HEK293 (cell line): Measurements from ENCODE around the gene RNF214.

Source experiments
- CTCF ChIA-PET: fragments of 350-600 bp; formaldehyde crosslinking; extraction: SDS; loops from one replicate; lab custom pipeline; 2021; ENCODE audit warnings: antibody characterized with exemption; lab: Yijun Ruan, JAX
- POLR2A ChIA-PET: fragments of 300-600 bp; formaldehyde crosslinking; extraction: SDS; loops from one replicate; lab custom pipeline; 2020; ENCODE audit warnings: antibody characterized with exemption, inconsistent platforms; lab: Yijun Ruan, JAX
- H3K27ac ChIP-seq: fragments of 200-500 bp; sonication (Bioruptor generic); 2 replicates; pipeline ENCODE4 v1.5.1; 2014; ENCODE audit warnings: low read depth, low read length, control low read depth, inconsistent platforms; ENCODE audit errors: extremely low read depth
- H3K36me3 ChIP-seq, 2 experiments: fragments of 200-500 bp in 1 of 2; sonication (Bioruptor generic) in 1 of 2; 1 replicate in 1 of 2; 2 replicates in 1 of 2; pipeline ENCODE4 v1.5.1; 2014 to 2017; ENCODE audit warnings: inconsistent platforms in 2 of 2, low read length in 2 of 2; ENCODE audit not compliant: control insufficient read depth in 2 of 2, insufficient read depth in 1 of 2
- H3K4me1 ChIP-seq: fragments of 200-500 bp; sonication (Bioruptor generic); 2 replicates; pipeline ENCODE4 v1.5.1; 2014; ENCODE audit warnings: mild to moderate bottlenecking, low read length, inconsistent platforms; ENCODE audit not compliant: control insufficient read depth, insufficient read depth
- H3K4me3 ChIP-seq: 2 replicates; pipeline ENCODE4 v1.5.1; 2011; ENCODE audit warnings: low read depth, mild to moderate bottlenecking, control low read depth, low read length, moderate library complexity
- H3K9me3 ChIP-seq: fragments of 200-500 bp; sonication (Bioruptor generic); 2 replicates; pipeline ENCODE4 v1.5.1; 2014; ENCODE audit warnings: low read depth, low read length, inconsistent platforms; ENCODE audit not compliant: control insufficient read depth, insufficient read depth
- FEZF1 ChIP-seq: fragments of 450-650 bp; formaldehyde crosslinking; IDR thresholded peaks from 2 replicates; pipeline ENCODE4 v1.5.1; 2016; ENCODE audit warnings: missing biosample characterization, missing genetic modification characterization
- GLIS1 ChIP-seq: fragments of 450-650 bp; formaldehyde crosslinking; IDR thresholded peaks from 2 replicates; pipeline ENCODE4 v1.5.1; 2016; ENCODE audit warnings: missing biosample characterization, missing genetic modification characterization
- MEIS1 ChIP-seq: sonication (generic); formaldehyde crosslinking; IDR thresholded peaks from 2 replicates; pipeline ENCODE4 v1.8.1; 2022; ENCODE audit warnings: missing genetic modification reagents, mild to moderate bottlenecking, borderline replicate concordance
- ZBTB17 ChIP-seq: fragments of 450-650 bp; formaldehyde crosslinking; IDR thresholded peaks from 2 replicates; pipeline ENCODE4 v1.5.1; 2016; ENCODE audit warnings: missing biosample characterization, missing genetic modification characterization
- ZIC2 ChIP-seq: fragments of 450-650 bp; formaldehyde crosslinking; IDR thresholded peaks from 2 replicates; pipeline ENCODE4 v1.5.1; 2016; ENCODE audit warnings: missing biosample characterization, missing genetic modification characterization
- ZNF121 ChIP-seq: fragments of 450-650 bp; formaldehyde crosslinking; IDR thresholded peaks from 2 replicates; pipeline ENCODE4 v1.5.1; 2016; ENCODE audit warnings: missing biosample characterization, missing genetic modification characterization
- ZNF248 ChIP-seq: fragments of 450-650 bp; formaldehyde crosslinking; IDR thresholded peaks from 2 replicates; pipeline ENCODE4 v1.5.1; 2017; ENCODE audit warnings: missing biosample characterization, missing genetic modification characterization
- ZNF274 ChIP-seq, 2 experiments: fragments of 200-500 bp in 1 of 2; fragments of 450-650 bp in 1 of 2; sonication (Bioruptor generic) in 1 of 2; formaldehyde crosslinking in 1 of 2; IDR thresholded peaks; 2 replicates each; pipeline versions ENCODE4 v1.5.1 to v1.6.1; 2014 to 2016; ENCODE audit warnings: borderline replicate concordance in 1 of 2, inconsistent platforms in 1 of 2, low read length in 1 of 2, missing biosample characterization in 1 of 2, missing genetic modification characterization in 1 of 2
- ZNF404 ChIP-seq: fragments of 450-650 bp; formaldehyde crosslinking; IDR thresholded peaks from 2 replicates; pipeline ENCODE4 v1.5.1; 2017; ENCODE audit warnings: missing biosample characterization, missing genetic modification characterization
- ZNF623 ChIP-seq: fragments of 450-650 bp; formaldehyde crosslinking; IDR thresholded peaks from 2 replicates; pipeline ENCODE4 v1.5.1; 2016; ENCODE audit warnings: missing biosample characterization, missing genetic modification characterization
- ZNF629 ChIP-seq: fragments of 450-650 bp; formaldehyde crosslinking; IDR thresholded peaks from 2 replicates; pipeline ENCODE4 v1.5.1; 2017; ENCODE audit warnings: missing biosample characterization, missing genetic modification characterization
- ZNF704 ChIP-seq: fragments of 450-650 bp; formaldehyde crosslinking; IDR thresholded peaks from 2 replicates; pipeline ENCODE4 v1.5.1; 2016; ENCODE audit warnings: missing biosample characterization, missing genetic modification characterization
- ZXDB ChIP-seq: fragments of 450-650 bp; formaldehyde crosslinking; IDR thresholded peaks from 2 replicates; pipeline ENCODE4 v1.5.1; 2016; ENCODE audit warnings: missing biosample characterization, missing genetic modification characterization
- TF ChIP-seq, protein P1 (sequence below): fragments of 450-650 bp; formaldehyde crosslinking; optimal IDR thresholded peaks from 2 replicates; pipeline ENCODE3; 2016; ENCODE audit warnings: missing biosample characterization, mild to moderate bottlenecking, missing genetic modification characterization
- TF ChIP-seq, protein P2 (sequence below): fragments of 450-650 bp; formaldehyde crosslinking; conservative IDR thresholded peaks from 2 replicates; pipeline ENCODE4 v1.5.1; 2016; ENCODE audit warnings: low read depth, missing biosample characterization, missing genetic modification characterization
- TF ChIP-seq, protein P3 (sequence below): fragments of 450-650 bp; formaldehyde crosslinking; IDR thresholded peaks from 2 replicates; pipeline ENCODE4 v1.5.1; 2016; ENCODE audit warnings: missing biosample characterization, missing genetic modification characterization

The RNF214 gene

GRCh38 chr11:117229411-117229810 is 3.1 kb upstream of the RNF214 start:
- H3K36me3 ChIP-seq, result peaks cover 0 to 59% of the 10 kb centered on the region in 2 experiments; a peak in 1 of 3 replicates
- H3K4me1 ChIP-seq, result no peaks in the 10 kb centered on the region
- no peak overlapping the region for H3K27ac ChIP-seq
- no peak overlapping the region for H3K4me3 ChIP-seq
- ChIA-PET POLR2A (interaction anchor here (0.5 to 1.0 kb wide), 2 partner anchors 85 to 102 kb away, joined by 3 to 5 read pairs; partner anchors contain the start of gene PAFAH1B2), CTCF (interaction anchor here (1.3 to 8.1 kb wide), 3 partner anchors 7 to 497 kb away, joined by 5 to 71 read pairs (median 11); partner anchors contain the start of gene SIDT2)
- no peaks in the 10 kb centered on the region for H3K9me3 ChIP-seq
- TF ChIP-seq MEIS1 (CRISPR knock-in tag) (no peak), ZNF121 (tag by site-specific recombination) (no peak), ZNF404 (tag by site-specific recombination) (no peak), ZNF248 (tag by site-specific recombination) (no peak), ZNF704 (no peak), ZXDB (no peak), ZNF629 (no peak)
- TF ChIP-seq, protein P1, sequence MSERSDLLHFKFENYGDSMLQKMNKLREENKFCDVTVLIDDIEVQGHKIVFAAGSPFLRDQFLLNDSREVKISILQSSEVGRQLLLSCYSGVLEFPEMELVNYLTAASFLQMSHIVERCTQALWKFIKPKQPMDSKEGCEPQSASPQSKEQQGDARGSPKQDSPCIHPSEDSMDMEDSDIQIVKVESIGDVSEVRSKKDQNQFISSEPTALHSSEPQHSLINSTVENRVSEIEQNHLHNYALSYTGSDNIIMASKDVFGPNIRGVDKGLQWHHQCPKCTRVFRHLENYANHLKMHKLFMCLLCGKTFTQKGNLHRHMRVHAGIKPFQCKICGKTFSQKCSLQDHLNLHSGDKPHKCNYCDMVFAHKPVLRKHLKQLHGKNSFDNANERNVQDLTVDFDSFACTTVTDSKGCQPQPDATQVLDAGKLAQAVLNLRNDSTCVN, result no peak
- TF ChIP-seq, protein P2, sequence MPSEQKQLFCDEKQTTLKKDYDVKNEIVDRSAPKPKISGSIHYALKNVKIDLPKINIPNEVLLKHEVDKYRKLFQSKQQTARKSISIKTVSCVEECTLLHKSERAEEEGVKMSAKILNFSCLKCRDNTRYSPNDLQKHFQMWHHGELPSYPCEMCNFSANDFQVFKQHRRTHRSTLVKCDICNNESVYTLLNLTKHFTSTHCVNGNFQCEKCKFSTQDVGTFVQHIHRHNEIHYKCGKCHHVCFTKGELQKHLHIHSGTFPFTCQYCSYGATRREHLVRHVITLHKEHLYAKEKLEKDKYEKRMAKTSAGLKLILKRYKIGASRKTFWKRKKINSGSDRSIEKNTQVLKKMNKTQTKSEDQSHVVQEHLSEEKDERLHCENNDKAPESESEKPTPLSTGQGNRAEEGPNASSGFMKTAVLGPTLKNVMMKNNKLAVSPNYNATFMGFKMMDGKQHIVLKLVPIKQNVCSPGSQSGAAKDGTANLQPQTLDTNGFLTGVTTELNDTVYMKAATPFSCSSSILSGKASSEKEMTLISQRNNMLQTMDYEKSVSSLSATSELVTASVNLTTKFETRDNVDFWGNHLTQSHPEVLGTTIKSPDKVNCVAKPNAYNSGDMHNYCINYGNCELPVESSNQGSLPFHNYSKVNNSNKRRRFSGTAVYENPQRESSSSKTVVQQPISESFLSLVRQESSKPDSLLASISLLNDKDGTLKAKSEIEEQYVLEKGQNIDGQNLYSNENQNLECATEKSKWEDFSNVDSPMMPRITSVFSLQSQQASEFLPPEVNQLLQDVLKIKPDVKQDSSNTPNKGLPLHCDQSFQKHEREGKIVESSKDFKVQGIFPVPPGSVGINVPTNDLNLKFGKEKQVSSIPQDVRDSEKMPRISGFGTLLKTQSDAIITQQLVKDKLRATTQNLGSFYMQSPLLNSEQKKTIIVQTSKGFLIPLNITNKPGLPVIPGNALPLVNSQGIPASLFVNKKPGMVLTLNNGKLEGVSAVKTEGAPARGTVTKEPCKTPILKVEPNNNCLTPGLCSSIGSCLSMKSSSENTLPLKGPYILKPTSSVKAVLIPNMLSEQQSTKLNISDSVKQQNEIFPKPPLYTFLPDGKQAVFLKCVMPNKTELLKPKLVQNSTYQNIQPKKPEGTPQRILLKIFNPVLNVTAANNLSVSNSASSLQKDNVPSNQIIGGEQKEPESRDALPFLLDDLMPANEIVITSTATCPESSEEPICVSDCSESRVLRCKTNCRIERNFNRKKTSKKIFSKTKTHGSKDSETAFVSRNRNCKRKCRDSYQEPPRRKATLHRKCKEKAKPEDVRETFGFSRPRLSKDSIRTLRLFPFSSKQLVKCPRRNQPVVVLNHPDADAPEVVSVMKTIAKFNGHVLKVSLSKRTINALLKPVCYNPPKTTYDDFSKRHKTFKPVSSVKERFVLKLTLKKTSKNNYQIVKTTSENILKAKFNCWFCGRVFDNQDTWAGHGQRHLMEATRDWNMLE (tag by site-specific recombination), result no peak

DNA sequence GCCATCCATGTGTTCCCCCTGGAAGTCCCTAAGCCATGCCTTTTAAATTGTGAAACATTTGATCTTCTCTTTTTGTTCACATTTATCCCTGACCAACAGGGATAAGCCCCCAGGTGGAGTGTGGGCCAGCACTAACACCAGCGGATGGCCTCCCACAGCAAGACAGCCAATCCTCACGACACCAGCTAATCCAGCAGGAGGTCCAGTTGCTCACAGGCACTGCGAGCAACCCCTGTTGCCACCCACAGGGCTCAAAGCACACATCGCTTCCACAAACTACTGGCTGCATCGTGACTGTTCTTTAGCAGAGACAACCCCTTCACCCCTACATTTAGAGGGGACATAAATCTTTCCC is 2.6 kb upstream of the RNF214 start:
- H3K36me3 ChIP-seq, result peaks cover 0 to 56% of the 10 kb centered on the region in 2 experiments; a peak in 1 of 3 replicates
- ChIA-PET POLR2A (interaction anchor here (0.5 kb wide), 1 partner anchor 102 kb away, joined by 3 read pairs; no protein-coding TSS in a partner anchor), CTCF (interaction anchor here (0.6 to 8.1 kb wide), 5 partner anchors 8 to 497 kb away, joined by 3 to 71 read pairs (median 5); partner anchors contain the start of gene SIDT2)
- no peak overlapping the region for H3K27ac ChIP-seq
- TF ChIP-seq ZIC2 (tag by site-specific recombination) (peak; percentile 41), FEZF1 (no peak), GLIS1 (tag by site-specific recombination) (peak; percentile 18; the same call in 1 of the 2 replicates)
- H3K4me3 ChIP-seq, result no peak overlapping the region
- H3K9me3 ChIP-seq, result no peaks in the 10 kb centered on the region
- H3K4me1 ChIP-seq, result no peaks in the 10 kb centered on the region

GRCh38 chr11:117230286-117230961 is 2.0 kb upstream of the RNF214 start:
- ChIA-PET POLR2A (interaction anchor here (0.7 to 1.3 kb wide), 2 partner anchors 97 to 533 kb away, joined by 3 to 5 read pairs; partner anchors contain the start of gene CEP164), CTCF (interaction anchor here (0.6 to 8.1 kb wide), 6 partner anchors 8 to 498 kb away, joined by 3 to 71 read pairs (median 5); partner anchors contain the start of gene SIDT2)
- no peak overlapping the region for H3K4me3 ChIP-seq
- no peak overlapping the region for H3K27ac ChIP-seq
- H3K4me1 ChIP-seq, result no peaks in the 10 kb centered on the region
- no peaks in the 10 kb centered on the region for H3K9me3 ChIP-seq
- TF ChIP-seq, protein P3, sequence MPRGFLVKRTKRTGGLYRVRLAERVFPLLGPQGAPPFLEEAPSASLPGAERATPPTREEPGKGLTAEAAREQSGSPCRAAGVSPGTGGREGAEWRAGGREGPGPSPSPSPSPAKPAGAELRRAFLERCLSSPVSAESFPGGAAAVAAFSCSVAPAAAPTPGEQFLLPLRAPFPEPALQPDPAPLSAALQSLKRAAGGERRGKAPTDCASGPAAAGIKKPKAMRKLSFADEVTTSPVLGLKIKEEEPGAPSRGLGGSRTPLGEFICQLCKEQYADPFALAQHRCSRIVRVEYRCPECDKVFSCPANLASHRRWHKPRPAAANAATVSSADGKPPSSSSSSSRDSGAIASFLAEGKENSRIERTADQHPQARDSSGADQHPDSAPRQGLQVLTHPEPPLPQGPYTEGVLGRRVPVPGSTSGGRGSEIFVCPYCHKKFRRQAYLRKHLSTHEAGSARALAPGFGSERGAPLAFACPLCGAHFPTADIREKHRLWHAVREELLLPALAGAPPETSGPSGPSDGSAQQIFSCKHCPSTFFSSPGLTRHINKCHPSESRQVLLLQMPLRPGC (tag by site-specific recombination), result no peak
- TF ChIP-seq ZNF623 (tag by site-specific recombination) (no peak), ZBTB17 (tag by site-specific recombination) (no peak), ZNF274 (IDR thresholded peaks at IDR 0.05; ENCODE audit: low read length) (no peak), ZNF274 (tag by site-specific recombination; IDR thresholded peaks at IDR 0.05; ENCODE audit: borderline replicate concordance) (no peak)
- peaks cover 0 to 52% of the 10 kb centered on the region in 2 experiments; a peak in 1 of 3 replicates for H3K36me3 ChIP-seq
